Mammary epithelial cell (primary cell): Measurements from ENCODE around the gene DAZAP1.

ENCODE experiments used
- CTCF ChIP-seq, 2 donors: IDR thresholded peaks in 1 of 2; conservative IDR thresholded peaks in 1 of 2; 2 replicates each; pipeline ENCODE4 v1.5.1; 2011 to 2012; ENCODE audit warnings: inconsistent platforms in 2 of 2, low read length in 2 of 2, mild to moderate bottlenecking in 2 of 2, control low read depth in 1 of 2, low read depth in 1 of 2; ENCODE audit not compliant: insufficient read depth in 1 of 2; ENCODE audit errors: extremely low read depth in 1 of 2
- EZH2 ChIP-seq: IDR thresholded peaks from 2 replicates; pipeline ENCODE4 v1.6.1; 2012; ENCODE audit warnings: low read length, inconsistent platforms, borderline replicate concordance

- no peak for TF ChIP-seq CTCF (conservative IDR thresholded peaks at IDR 0.05 in 1 of 2, IDR thresholded peaks at IDR 0.05 in 1 of 2; ENCODE audit: extremely low read depth in 1 of 2, insufficient read depth in 1 of 2, low read depth in 1 of 2, low read length in 2 of 2)
- no peak for TF ChIP-seq EZH2
These were observed 43.6 kb downstream of the DAZAP1 start for GRCh38 chr19:1450735-1451731.
